Activated CD8-positive, alpha-beta memory T cell treated with anti-CD3 and anti-CD28 coated beads, Interleukin-2, amount 50 U/mL, for 4 hours (primary cell): Measurements from ENCODE around the gene EML5.
"Not testable (repeated sequence)": the region's sequence is repeated elsewhere in the genome, so short reads cannot be mapped to it uniquely, and the experiment has no call there.

Source experiments
- DNase-seq: peaks from one replicate; pipeline ENCODE4 v3.0.0-alpha.2; 2020

The EML5 gene

GRCh38 chr14:88799522-88799921 lies 6.8 kb upstream of the EML5 start:
- no peak for DNase-seq

GRCh38 chr14:88798156-88798555 lies 5.4 kb upstream of the EML5 start:
- no peak for DNase-seq

GRCh38 chr14:88793259-88793625 lies 489 bp upstream of the EML5 start:
- no peak for DNase-seq

- no peak for DNase-seq
Measured at GRCh38 chr14:88791629-88792472, 902 bp downstream of the EML5 start.

GRCh38 chr14:88791252-88791621 lies 1.5 kb downstream of the EML5 start:
- DNase-seq, result no peak

GRCh38 chr14:88790501-88791251 lies 2.1 kb downstream of the EML5 start:
- DNase-seq, result no peak

- not testable (repeated sequence) for DNase-seq
Measured at GRCh38 chr14:88789573-88789972, 3.2 kb downstream of the EML5 start.

GRCh38 chr14:88786715-88787114 lies 6.0 kb downstream of the EML5 start:
- DNase-seq, result no peak

- no peak for DNase-seq
Measured at GRCh38 chr14:88785911-88786310, 6.8 kb downstream of the EML5 start.

- no peak for DNase-seq
Measured at GRCh38 chr14:88775532-88775931, 17.2 kb downstream of the EML5 start.

- no peak for DNase-seq
Measured at GRCh38 chr14:88770736-88771135, 22.0 kb downstream of the EML5 start.

GRCh38 chr14:88765130-88765529 lies 27.6 kb downstream of the EML5 start:
- DNase-seq, result no peak

- DNase-seq, result no peak
Measured at GRCh38 chr14:88753873-88754272, 38.9 kb downstream of the EML5 start.

- no peak for DNase-seq
Measured at GRCh38 chr14:88750945-88751344, 41.8 kb downstream of the EML5 start.

GRCh38 chr14:88750413-88750812 lies 42.3 kb downstream of the EML5 start:
- no peak for DNase-seq

- no peak for DNase-seq
Measured at GRCh38 chr14:88749139-88749538, 43.6 kb downstream of the EML5 start.

GRCh38 chr14:88748288-88748687 lies 44.5 kb downstream of the EML5 start:
- DNase-seq, result no peak

- DNase-seq, result no peak
Measured at GRCh38 chr14:88746052-88746451, 46.7 kb downstream of the EML5 start.

- DNase-seq, result no peak
Measured at GRCh38 chr14:88737245-88737644, 55.5 kb downstream of the EML5 start.

GRCh38 chr14:88733121-88733520 lies 59.6 kb downstream of the EML5 start:
- DNase-seq, result no peak

- no peak for DNase-seq
Measured at GRCh38 chr14:88729159-88729558, 63.6 kb downstream of the EML5 start.

GRCh38 chr14:88727057-88727456 lies 65.7 kb downstream of the EML5 start:
- no peak for DNase-seq

GRCh38 chr14:88710709-88711108 lies 82.0 kb downstream of the EML5 start:
- DNase-seq, result no peak

- DNase-seq, result no peak
Measured at GRCh38 chr14:88707088-88707487, 85.7 kb downstream of the EML5 start.
